Natural killer cell treated with Interleukin-12 subunit alpha and Interleukin-12 subunit beta and Interleukin-15 and Interleukin-18, amount 100 ng/mL, for 72 hours (primary cell): ENCODE measurements around the gene CRACDL. TPM values are rescaled to one million over a fixed set of nuclear protein-coding genes. Genes with fewer than 3 reads are reported as not detected.

Experiments used
- ATAC-seq, 2 donors: fragments of 150-1000 bp; cut with Tn5 transposase in 1 of 2; sonication (Bioruptor Pico), chemical (Tn5 transposase) in 1 of 2; 2 replicates each; pipeline ENCODE4 v1.10.0; 2021
- DNase-seq: peaks from one replicate; pipeline ENCODE4 v3.0.0; 2022; ENCODE audit warnings: low spot score
- H3K27ac Mint-ChIP-seq, 2 donors: 1 replicate in 1 of 2; 2 replicates in 1 of 2; pipeline ENCODE4 v1.8.0; 2022; ENCODE audit warnings: mixed read lengths in 2 of 2, mild to moderate bottlenecking in 1 of 2, moderate library complexity in 1 of 2
- H3K27me3 Mint-ChIP-seq, 2 donors: 1 replicate in 1 of 2; 2 replicates in 1 of 2; pipeline ENCODE4 v1.8.0; 2022; ENCODE audit warnings: mixed read lengths in 2 of 2
- H3K36me3 Mint-ChIP-seq: one replicate; pipeline ENCODE4 v1.8.0; 2022; ENCODE audit warnings: mixed read lengths
- H3K4me1 Mint-ChIP-seq, 2 donors: 1 replicate in 1 of 2; 2 replicates in 1 of 2; pipeline ENCODE4 v1.8.0; 2022; ENCODE audit warnings: low read depth in 2 of 2, mixed read lengths in 2 of 2, mild to moderate bottlenecking in 1 of 2
- H3K4me3 Mint-ChIP-seq: one replicate; pipeline ENCODE4 v1.8.0; 2022; ENCODE audit warnings: mixed read lengths
- H3K9me3 Mint-ChIP-seq: 2 replicates; pipeline ENCODE4 v1.8.0; 2022; ENCODE audit warnings: mixed read lengths
- total RNA-seq, 2 donors: library from RNA; stranded (reverse); gene quantifications; one replicate each; pipeline ENCODE4 v1.2.3, GENCODE V29; 2022

Gene CRACDL
- total RNA-seq, 2 donors from 2014 or later = 0.22 TPM; not detected in 1

DNA sequence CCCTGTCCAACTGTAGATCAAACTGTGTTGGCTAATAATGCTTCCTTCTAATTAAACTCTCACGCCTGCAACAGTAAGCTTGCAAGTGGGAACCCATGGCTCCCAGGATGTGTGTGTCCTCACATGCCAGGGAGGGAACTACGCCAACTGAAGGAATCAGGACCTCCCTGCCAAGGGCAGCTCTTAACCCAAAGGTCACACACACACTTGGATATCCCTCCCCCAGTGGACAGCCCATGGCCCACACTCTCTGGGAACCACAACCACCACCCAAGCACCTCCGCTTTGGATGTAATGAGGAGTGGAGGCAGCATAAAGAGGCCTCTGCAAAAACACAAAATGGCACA is 102.1 kb downstream of the CRACDL start:
- H3K9me3 Mint-ChIP-seq = no peaks in the 10 kb centered on the region
- DNase-seq (no peak), ATAC-seq (no peak)
- H3K36me3 Mint-ChIP-seq = no peaks in the 10 kb centered on the region
- H3K27ac Mint-ChIP-seq = no peak overlapping the region
- peaks cover 0 to 2% of the 10 kb centered on the region in 2 donors for H3K27me3 Mint-ChIP-seq
- peaks cover 35 to 39% of the 10 kb centered on the region in 2 donors for H3K4me1 Mint-ChIP-seq
- no peak overlapping the region for H3K4me3 Mint-ChIP-seq

DNA sequence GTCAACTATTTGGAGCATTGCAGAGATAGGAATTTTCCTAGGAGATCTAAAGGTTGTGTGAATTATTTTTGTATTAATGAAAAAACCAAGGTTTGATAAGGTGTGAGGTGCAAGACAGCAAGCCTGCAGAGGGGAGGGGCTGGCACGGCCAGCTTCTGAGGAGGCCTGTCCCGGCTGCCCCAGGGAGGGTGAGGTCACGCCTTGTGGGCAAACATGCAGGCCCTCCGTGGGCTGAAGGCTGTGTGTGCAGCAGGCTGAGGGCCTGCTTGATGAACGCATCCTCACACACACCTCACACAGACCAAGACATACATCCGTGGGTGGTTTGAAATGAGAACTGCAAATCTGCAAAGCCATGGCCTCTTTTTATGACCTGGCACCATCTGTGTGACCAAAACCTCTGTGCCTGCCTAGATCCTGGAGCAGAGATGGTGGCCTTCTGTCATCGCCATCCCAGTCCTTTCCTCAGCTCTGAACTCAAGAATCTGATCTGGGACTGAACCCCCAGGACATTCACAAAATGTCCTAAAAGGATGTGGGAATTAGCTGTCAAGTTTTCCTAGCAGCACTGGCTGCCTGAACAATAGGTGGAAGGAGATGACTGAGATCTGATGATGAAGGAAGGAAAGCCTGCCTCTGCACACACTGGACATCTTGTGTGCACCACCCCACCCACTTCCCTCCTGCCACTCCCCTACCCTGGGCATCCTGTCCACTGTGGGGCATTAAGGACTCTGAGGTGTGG is 102.7 kb downstream of the CRACDL start:
- no peaks in the 10 kb centered on the region for H3K36me3 Mint-ChIP-seq
- peaks cover 39 to 45% of the 10 kb centered on the region in 2 donors for H3K4me1 Mint-ChIP-seq
- no peak overlapping the region for H3K27ac Mint-ChIP-seq
- ATAC-seq = peak in 1 of 2 donors; percentile 56
- no peaks in the 10 kb centered on the region for H3K9me3 Mint-ChIP-seq
- no peak for DNase-seq
- no peak overlapping the region for H3K4me3 Mint-ChIP-seq
- peaks cover 0 to 2% of the 10 kb centered on the region in 2 donors for H3K27me3 Mint-ChIP-seq

DNA sequence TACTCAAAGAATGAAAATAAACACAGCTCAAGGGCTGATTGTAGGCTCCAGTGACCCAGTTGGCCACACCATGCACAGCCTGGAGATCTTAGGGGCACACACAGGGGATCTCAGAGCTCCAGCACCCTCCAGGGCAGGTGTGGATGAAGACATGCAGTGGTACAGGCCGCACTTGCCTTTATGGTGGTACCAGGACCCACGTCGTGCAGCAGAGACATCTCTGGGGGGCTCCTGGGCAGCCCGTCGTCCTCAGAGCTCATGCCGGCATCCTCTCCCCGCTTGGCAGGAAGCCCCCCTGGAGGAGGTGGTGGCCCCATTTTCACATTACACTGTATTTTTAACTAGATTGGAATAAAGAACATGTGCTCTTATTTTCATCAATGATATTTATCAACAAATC is 103.9 kb downstream of the CRACDL start:
- ATAC-seq (no peak), DNase-seq (no peak)
- Mint-ChIP-seq H3K4me3 (no peak overlapping the region), H3K9me3 (no peaks in the 10 kb centered on the region), H3K27ac (peak overlapping the region in 1 of 2 donors; percentile 47), H3K27me3 (peaks cover 0 to 2% of the 10 kb centered on the region in 2 donors), H3K4me1 (peaks cover 43 to 46% of the 10 kb centered on the region in 2 donors), H3K36me3 (no peaks in the 10 kb centered on the region)

DNA sequence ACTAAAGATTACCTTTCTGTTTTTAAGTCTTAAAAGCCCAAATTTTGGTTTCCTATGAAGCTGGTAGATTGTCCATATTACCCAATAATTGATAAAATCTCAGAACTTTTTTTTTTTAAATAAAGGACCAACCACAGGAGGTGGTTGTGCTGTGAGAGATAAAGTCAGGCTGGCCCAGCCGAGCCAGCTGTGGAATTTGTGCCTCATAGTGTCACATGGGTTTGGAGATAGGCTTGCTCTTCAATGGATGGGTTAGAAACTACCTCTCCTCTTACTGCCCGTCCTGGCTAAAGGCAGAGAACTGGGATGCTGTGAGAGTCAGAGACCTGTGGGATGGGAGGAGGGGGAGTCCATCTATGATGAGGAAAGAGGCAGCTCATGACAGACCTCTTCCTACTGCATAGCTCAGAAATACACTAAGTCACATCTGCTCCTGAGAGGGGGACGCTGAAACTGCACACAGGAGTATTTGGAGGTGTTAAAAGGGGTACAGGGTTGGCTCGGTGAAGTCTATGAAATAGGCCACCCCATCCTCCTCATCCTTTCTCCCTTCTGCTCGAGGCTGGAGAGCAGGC is 105.4 kb downstream of the CRACDL start:
- H3K27ac Mint-ChIP-seq = no peak overlapping the region
- peaks cover 0 to under 1% of the 10 kb centered on the region in 2 donors for H3K27me3 Mint-ChIP-seq
- no peaks in the 10 kb centered on the region for H3K9me3 Mint-ChIP-seq
- no peak for ATAC-seq
- H3K4me3 Mint-ChIP-seq = no peak overlapping the region
- H3K4me1 Mint-ChIP-seq = peaks cover 34 to 41% of the 10 kb centered on the region in 2 donors
- DNase-seq = no peak
- no peaks in the 10 kb centered on the region for H3K36me3 Mint-ChIP-seq

DNA sequence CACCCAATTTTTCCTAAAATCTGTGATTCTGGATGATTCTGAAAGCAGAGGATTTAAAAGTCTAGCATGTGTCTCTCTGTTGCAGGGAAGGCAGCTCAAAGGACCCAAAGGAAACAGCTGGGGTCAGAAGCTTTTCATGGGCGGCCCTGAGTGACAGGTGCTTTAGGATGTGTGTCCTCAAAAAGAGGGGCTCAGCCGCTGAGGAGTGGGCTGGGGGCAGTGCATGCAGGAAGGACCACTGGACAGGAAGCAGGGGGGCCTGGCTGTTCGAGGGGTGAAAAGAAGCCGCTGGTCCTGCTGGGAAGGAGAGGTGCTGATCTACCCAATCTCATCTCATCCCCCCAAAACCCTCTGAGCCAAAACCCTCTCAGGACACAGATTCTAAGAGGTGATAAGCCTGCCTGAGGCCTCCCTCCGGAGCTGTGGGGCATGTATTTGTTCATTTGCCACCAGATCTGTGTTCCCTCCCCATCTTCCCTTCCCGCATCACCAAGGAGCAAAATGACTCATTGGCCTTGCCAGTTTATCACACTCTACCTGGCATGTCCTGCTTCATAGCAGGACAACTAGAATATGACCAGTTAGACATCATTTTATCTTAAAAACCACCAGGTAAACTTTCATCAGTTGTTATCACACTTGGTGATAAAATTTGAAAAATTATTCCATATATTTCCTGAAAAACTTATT is 106.3 kb downstream of the CRACDL start:
- Mint-ChIP-seq H3K36me3 (no peaks in the 10 kb centered on the region), H3K27me3 (no peaks in the 10 kb centered on the region), H3K27ac (peak overlapping the region; percentile 16 to 23), H3K4me1 (peaks cover 32 to 34% of the 10 kb centered on the region in 2 donors), H3K4me3 (no peak overlapping the region), H3K9me3 (no peaks in the 10 kb centered on the region)
- no peak for DNase-seq
- ATAC-seq = no peak

DNA sequence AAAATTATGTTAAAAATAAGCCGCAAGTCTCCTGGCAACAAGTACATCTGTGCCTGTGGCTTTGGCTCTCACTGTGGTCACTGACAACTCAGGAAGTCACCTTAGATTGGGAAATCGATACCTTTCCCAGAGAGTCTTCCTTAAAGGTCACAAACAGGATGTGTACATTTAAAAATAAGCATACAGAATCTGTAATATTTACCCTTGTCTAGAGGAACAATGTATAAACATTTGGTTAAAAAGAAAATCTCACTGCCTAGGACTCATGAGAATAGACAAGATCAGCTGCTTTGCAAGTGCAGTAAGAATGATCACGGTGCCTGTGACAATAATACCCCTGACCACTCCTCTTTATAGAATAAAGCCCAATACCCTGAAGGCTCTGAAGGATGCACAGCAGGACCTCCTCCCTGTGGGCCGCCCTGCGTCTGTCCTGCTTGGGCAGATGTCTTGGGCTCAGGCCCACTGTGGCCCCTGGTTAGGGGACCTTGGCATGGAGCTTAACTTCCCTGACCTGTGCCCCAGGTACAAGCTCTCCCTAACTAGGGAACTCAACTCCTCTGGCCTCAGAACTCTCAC is 107.1 kb downstream of the CRACDL start:
- H3K4me3 Mint-ChIP-seq = peak overlapping the region; percentile 34
- no peak for DNase-seq
- H3K9me3 Mint-ChIP-seq = no peaks in the 10 kb centered on the region
- no peaks in the 10 kb centered on the region for H3K36me3 Mint-ChIP-seq
- H3K27me3 Mint-ChIP-seq = peaks cover 0 to 2% of the 10 kb centered on the region in 2 donors
- peaks cover 33 to 34% of the 10 kb centered on the region in 2 donors for H3K4me1 Mint-ChIP-seq
- ATAC-seq = no peak
- peak overlapping the region; percentile 16 to 23 for H3K27ac Mint-ChIP-seq

DNA sequence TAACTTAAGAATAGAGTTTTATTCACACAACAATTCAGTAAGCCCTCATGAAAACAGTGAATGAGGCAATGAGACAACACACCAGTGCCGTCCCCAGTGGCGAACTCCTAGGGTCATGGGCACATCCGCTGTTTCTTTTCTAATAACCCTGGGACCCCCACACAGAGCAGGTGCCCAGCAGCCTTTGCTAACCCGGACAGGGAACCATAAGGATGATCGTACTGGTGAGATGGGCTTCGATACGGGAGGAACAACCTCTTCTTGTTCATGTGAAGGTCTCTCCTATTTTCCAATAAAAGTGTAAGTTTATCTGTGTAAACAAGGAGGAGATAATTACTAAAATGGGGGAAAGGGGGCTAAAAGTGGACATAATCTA is 107.7 kb downstream of the CRACDL start:
- no peak for ATAC-seq
- peaks cover 33 to 34% of the 10 kb centered on the region in 2 donors for H3K4me1 Mint-ChIP-seq
- H3K27ac Mint-ChIP-seq = peak overlapping the region in 1 of 2 donors; percentile 23
- no peaks in the 10 kb centered on the region for H3K36me3 Mint-ChIP-seq
- H3K9me3 Mint-ChIP-seq = no peaks in the 10 kb centered on the region
- H3K4me3 Mint-ChIP-seq = peak overlapping the region; percentile 34
- peaks cover 0 to 2% of the 10 kb centered on the region in 2 donors for H3K27me3 Mint-ChIP-seq
- DNase-seq = no peak

DNA sequence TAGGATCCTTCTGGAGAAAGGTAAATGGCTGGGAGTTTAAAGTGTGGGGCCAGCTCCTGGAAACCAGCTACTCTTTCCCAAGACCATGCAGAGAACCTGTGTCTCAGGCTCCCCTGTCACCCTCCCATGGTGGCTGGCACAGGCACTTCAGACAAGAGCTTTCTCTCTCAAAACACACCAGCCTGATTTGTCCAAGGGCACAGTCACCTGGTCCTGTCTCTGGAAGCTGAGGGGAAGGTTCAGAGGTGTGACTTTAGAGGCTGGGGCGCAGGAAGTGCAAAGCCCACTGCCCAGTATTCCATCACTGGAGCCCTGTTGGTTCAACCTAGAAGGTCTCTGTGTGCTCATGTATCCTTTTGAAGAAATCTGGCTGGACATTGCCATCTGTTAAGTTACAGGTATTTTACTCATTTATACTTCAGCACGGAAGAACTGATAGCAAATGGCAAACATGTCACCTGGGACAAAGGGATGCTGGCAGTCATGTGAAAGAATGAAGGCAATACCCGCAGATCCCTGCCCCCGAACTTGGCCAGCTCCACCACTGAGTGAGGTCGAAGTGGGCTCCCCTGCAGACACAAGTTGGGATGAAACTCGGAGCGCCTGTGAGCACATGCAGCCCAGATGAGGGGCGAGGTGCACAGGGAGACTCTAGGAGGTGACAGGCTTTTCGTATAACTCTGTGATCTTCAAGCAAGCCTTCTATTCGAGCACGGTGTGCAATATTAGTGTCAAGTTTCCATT is 108.2 kb downstream of the CRACDL start:
- Mint-ChIP-seq H3K27ac (no peak overlapping the region), H3K4me3 (no peak overlapping the region), H3K27me3 (peaks cover 0 to 2% of the 10 kb centered on the region in 2 donors), H3K9me3 (no peaks in the 10 kb centered on the region), H3K4me1 (peaks cover 28 to 29% of the 10 kb centered on the region in 2 donors), H3K36me3 (no peaks in the 10 kb centered on the region)
- ATAC-seq (no peak), DNase-seq (no peak)

DNA sequence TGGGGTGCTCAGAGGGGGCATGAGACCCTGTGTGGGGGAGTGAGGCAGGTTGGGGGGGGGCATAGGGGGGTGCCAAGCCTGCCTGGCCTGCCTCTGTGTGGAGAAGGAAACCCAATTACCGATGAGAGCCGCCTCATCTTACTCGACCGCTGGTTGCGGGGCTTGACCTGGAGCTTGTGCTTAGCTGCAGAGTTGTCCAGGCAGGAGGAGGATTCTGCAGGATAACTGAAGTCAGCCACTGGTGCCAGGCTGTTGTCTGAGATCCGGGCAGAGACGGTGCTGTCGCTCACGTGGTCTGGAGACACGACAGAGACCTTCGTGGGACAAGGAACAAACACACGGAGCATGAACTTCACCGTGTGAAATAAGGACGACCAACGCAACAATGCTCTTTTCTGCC is 109.2 kb downstream of the CRACDL start:
- no peaks in the 10 kb centered on the region for H3K9me3 Mint-ChIP-seq
- DNase-seq = no peak
- H3K27ac Mint-ChIP-seq = no peak overlapping the region
- H3K4me3 Mint-ChIP-seq = no peak overlapping the region
- H3K36me3 Mint-ChIP-seq = no peaks in the 10 kb centered on the region
- ATAC-seq = no peak
- H3K27me3 Mint-ChIP-seq = peaks cover 0 to 2% of the 10 kb centered on the region in 2 donors
- peaks cover 21 to 24% of the 10 kb centered on the region in 2 donors for H3K4me1 Mint-ChIP-seq

DNA sequence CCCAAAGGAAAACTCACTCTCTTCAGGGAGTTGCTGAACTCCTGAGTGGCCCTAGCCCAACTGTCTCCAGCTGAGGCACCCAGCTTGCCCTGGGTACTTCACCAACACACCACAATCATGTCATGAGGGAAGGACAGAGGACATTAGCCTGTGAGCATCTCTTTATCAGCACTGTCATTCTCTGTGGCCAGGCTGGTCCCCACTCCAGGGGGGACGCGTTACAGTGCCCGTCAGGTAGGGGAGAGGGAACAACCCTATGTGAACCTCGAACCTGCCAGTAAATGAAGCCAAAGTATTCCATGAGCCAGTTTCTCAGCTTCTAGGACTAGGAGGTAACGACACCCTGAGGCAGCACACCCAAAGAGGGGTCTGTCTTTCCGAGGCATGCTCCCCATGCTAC is 110.2 kb downstream of the CRACDL start:
- Mint-ChIP-seq H3K36me3 (no peaks in the 10 kb centered on the region), H3K4me3 (no peak overlapping the region), H3K27ac (no peak overlapping the region), H3K27me3 (peaks cover 0 to 5% of the 10 kb centered on the region in 2 donors), H3K4me1 (peaks cover 20 to 24% of the 10 kb centered on the region in 2 donors), H3K9me3 (no peaks in the 10 kb centered on the region)
- no peak for DNase-seq
- ATAC-seq = no peak

DNA sequence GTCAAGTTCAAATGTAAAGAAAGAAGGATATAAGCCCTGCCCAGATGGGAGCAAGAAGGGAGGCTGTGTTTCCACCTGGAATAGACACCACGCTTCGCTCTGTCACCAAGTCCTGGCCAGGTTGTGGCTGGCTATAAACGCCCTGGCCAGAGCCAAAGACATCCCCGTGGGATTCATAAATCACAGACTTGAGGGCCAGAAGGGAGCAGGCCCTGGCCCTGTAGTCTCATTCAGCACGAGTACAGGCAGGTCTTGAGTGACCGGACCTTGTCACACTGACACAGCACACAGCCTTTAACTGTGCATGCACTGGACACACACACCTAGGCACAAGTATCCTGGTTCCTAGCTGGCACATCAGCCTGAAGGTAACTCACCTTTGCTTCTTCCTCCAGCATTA is 110.6 kb downstream of the CRACDL start:
- Mint-ChIP-seq H3K9me3 (no peaks in the 10 kb centered on the region), H3K27me3 (peaks cover 0 to 5% of the 10 kb centered on the region in 2 donors), H3K4me1 (peaks cover 20 to 24% of the 10 kb centered on the region in 2 donors), H3K4me3 (no peak overlapping the region), H3K27ac (no peak overlapping the region), H3K36me3 (no peaks in the 10 kb centered on the region)
- DNase-seq (no peak), ATAC-seq (no peak)

DNA sequence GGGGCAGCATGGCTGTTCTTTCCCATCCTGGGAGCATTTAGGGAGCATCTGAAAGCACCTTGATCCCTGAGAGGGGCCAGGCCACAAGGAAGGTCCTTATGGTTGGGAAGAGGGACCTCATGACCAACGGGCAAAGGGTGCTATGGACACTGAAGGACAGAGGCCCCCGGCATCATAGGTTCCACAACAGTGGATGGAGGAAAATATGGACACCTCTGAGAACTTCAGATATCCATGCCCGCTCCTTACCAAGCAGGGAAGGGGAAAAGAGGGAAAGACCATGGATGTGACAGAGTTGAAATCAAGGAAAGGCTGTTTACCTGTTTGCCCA is 111.0 kb downstream of the CRACDL start:
- DNase-seq = no peak
- ATAC-seq = no peak
- no peaks in the 10 kb centered on the region for H3K9me3 Mint-ChIP-seq
- peaks cover 20 to 24% of the 10 kb centered on the region in 2 donors for H3K4me1 Mint-ChIP-seq
- H3K36me3 Mint-ChIP-seq = no peaks in the 10 kb centered on the region
- peaks cover 0 to 5% of the 10 kb centered on the region in 2 donors for H3K27me3 Mint-ChIP-seq
- no peak overlapping the region for H3K27ac Mint-ChIP-seq
- no peak overlapping the region for H3K4me3 Mint-ChIP-seq

DNA sequence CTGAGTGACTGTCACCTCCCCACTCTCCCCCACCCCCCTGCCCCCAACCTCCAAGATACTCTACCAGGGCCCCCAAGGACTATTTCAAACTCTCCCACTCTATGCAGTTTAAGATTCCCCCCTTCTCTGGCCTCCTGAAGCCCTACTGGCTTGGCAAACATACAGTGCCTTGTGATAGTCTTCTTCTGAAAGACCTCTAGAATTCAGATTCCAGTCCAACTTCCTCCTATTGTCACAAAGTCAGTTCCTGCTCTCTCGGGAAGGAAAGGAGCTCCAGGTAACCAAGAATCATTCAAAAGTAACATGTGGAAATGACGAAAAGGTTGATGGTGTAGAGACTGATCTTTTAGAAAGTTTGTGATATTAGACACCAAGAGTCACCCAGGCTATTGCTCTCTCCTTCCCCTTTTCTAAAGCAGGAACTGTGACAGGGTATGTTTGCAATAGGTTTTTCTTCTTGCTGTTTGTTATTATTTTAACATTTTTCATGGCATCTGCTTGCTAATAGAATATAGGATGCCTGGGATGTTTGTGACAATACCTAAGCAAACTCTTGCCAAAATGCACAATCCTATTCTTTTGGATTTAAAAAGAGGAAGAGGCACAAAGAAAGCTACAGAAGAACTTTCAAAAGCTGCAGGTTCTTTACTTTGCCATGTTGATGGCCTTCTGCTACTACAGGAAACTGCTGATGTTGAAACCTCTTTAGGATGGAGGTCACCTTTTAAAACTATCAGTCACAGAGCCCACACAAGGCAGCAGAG is 111.6 kb downstream of the CRACDL start:
- peaks cover 0 to 5% of the 10 kb centered on the region in 2 donors for H3K27me3 Mint-ChIP-seq
- no peak for ATAC-seq
- no peaks in the 10 kb centered on the region for H3K9me3 Mint-ChIP-seq
- peak overlapping the region; percentile 1 for H3K4me3 Mint-ChIP-seq
- no peaks in the 10 kb centered on the region for H3K36me3 Mint-ChIP-seq
- H3K27ac Mint-ChIP-seq = no peak overlapping the region
- peaks cover 19 to 24% of the 10 kb centered on the region in 2 donors for H3K4me1 Mint-ChIP-seq
- DNase-seq = no peak
